Sigmoid colon (tissue), 4 donors: ENCODE results near the gene AMFR.

ENCODE experiments used
- EP300 ChIP-seq, 4 donors: sonication (generic); formaldehyde crosslinking; IDR thresholded peaks; one replicate each; pipeline ENCODE4 v1.6.1; 2017; ENCODE audit warnings: antibody characterized with exemption in 4 of 4
- POLR2A ChIP-seq, 2 donors: fragments of 450-650 bp; IDR thresholded peaks; one replicate each; pipeline ENCODE4 v1.6.1; 2016; ENCODE audit warnings: antibody characterized with exemption in 2 of 2, mild to moderate bottlenecking in 2 of 2, moderate library complexity in 2 of 2
- POLR2AphosphoS5 ChIP-seq, 4 donors: sonication (generic); formaldehyde crosslinking; IDR thresholded peaks; one replicate each; pipeline ENCODE4 v1.6.1; 2017; ENCODE audit warnings: antibody characterized with exemption in 4 of 4
- TF ChIP-seq, protein P1 (sequence below), 4 experiments: fragments of 450-650 bp in 3 of 4; fragments of 200-600 bp in 1 of 4; IDR thresholded peaks; one replicate each; pipeline ENCODE4 v1.5.1; 2016 to 2019; ENCODE audit warnings: antibody characterized with exemption in 4 of 4, mild to moderate bottlenecking in 3 of 4, moderate library complexity in 2 of 4

DNA sequence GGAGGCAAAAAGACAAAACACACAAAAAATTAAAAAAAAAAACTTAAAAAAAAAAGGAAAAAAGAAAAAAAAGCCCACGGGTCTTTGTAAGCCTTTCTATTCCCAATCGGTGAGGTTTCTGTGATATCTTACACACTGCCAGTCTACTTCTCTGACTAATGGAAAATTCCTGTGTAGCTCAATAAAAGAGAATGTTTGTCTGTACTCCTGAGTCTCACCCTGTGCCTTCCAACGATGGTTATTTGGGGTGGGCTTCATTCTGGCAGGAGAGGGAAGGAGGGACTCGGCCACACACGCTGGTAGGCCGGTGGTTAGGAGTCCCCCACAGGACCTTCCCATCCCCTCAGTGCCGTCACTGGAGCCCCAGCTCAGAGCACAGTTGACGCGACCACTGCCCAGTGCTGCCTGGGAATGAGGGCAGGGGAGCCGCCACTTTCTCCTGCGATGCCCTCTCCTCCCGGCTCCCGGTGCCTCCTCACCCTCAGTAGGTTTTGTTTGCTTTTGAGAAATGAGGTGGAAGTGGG, 68.0 kb downstream of the AMFR start:
- TF ChIP-seq, protein P1, sequence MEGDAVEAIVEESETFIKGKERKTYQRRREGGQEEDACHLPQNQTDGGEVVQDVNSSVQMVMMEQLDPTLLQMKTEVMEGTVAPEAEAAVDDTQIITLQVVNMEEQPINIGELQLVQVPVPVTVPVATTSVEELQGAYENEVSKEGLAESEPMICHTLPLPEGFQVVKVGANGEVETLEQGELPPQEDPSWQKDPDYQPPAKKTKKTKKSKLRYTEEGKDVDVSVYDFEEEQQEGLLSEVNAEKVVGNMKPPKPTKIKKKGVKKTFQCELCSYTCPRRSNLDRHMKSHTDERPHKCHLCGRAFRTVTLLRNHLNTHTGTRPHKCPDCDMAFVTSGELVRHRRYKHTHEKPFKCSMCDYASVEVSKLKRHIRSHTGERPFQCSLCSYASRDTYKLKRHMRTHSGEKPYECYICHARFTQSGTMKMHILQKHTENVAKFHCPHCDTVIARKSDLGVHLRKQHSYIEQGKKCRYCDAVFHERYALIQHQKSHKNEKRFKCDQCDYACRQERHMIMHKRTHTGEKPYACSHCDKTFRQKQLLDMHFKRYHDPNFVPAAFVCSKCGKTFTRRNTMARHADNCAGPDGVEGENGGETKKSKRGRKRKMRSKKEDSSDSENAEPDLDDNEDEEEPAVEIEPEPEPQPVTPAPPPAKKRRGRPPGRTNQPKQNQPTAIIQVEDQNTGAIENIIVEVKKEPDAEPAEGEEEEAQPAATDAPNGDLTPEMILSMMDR (IDR thresholded peaks at IDR 0.05), result no peak
- TF ChIP-seq POLR2A (IDR thresholded peaks at IDR 0.05), result no peak
- TF ChIP-seq EP300 (IDR thresholded peaks at IDR 0.05), result no peak
- peak in 2 of 4 donors; percentile 3 to 12 for TF ChIP-seq POLR2AphosphoS5 (IDR thresholded peaks at IDR 0.05)
